ENCODE measurements around the gene FBXO27. TPM values are rescaled to one million over a fixed set of nuclear protein-coding genes. Genes with fewer than 3 reads are reported as not detected.

Gene FBXO27
- total RNA-seq, 1 donor from 2014 or later = 7.4 TPM

DNA sequence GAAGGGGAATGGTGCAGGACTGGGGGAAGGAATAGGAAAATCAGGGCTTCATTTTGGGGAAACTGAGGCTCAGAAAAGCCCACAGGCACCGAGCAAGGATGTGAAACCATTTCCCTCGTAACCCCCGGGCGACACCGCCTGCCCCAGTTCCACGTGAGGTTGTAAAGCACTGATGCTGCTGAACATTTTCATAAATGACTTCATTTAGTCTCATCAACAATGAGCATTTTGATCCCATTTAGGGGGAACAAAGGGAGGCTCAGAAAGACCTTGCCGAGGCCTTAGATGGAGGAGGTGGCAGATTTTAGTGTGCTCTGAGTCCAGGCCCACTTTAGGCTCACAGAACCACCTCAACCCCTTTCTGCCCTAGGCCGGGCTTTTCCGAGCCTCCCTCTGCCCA lies 20.5 kb upstream of the FBXO27 start:
- peaks cover 2% of the 10 kb centered on the region for H3K36me3 Mint-ChIP-seq (ENCODE audit: low read depth)
- DNase-seq (ENCODE audit: low spot score) = no peak
- H3K27me3 Mint-ChIP-seq (ENCODE audit: low read depth) = peaks cover 13% of the 10 kb centered on the region
- no peak overlapping the region for H3K27ac Mint-ChIP-seq (ENCODE audit: unreplicated experiment)
- peaks cover 6% of the 10 kb centered on the region for H3K9me3 Mint-ChIP-seq (ENCODE audit: low read depth)
- no peak overlapping the region for H3K4me3 Mint-ChIP-seq (ENCODE audit: unreplicated experiment)
- TF ChIP-seq, protein P1, sequence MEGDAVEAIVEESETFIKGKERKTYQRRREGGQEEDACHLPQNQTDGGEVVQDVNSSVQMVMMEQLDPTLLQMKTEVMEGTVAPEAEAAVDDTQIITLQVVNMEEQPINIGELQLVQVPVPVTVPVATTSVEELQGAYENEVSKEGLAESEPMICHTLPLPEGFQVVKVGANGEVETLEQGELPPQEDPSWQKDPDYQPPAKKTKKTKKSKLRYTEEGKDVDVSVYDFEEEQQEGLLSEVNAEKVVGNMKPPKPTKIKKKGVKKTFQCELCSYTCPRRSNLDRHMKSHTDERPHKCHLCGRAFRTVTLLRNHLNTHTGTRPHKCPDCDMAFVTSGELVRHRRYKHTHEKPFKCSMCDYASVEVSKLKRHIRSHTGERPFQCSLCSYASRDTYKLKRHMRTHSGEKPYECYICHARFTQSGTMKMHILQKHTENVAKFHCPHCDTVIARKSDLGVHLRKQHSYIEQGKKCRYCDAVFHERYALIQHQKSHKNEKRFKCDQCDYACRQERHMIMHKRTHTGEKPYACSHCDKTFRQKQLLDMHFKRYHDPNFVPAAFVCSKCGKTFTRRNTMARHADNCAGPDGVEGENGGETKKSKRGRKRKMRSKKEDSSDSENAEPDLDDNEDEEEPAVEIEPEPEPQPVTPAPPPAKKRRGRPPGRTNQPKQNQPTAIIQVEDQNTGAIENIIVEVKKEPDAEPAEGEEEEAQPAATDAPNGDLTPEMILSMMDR (IDR thresholded peaks at IDR 0.05) = no peak
- H3K4me1 Mint-ChIP-seq (ENCODE audit: low read depth) = no peaks in the 10 kb centered on the region

DNA sequence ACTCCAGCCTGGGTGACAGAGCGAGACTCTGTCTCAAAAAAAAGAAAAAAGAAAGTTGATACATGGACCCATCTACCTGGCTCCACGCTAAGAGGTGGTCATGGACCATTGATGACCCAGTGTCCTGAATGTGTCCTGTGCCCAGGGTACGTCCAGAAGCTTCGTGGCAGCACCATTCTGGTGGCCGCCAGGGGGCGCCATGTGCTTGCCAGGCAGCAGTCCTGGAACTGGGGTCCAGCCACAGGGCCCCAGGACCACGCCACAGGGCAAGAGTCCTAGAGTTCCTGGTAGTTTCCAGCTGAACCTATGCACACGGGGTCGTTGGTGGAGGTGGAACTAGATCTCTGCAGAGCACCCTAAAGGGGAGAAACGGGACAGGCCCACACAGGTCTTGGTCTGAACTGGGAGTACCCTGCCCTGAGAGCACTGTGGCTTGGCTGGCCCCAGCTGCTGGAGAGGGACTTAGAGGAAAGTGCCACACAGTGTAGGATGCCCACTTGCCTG lies 19.9 kb upstream of the FBXO27 start:
- H3K27ac Mint-ChIP-seq (ENCODE audit: unreplicated experiment) = no peak overlapping the region
- no peaks in the 10 kb centered on the region for H3K4me1 Mint-ChIP-seq (ENCODE audit: low read depth)
- H3K9me3 Mint-ChIP-seq (ENCODE audit: low read depth) = peaks cover 6% of the 10 kb centered on the region
- TF ChIP-seq, protein P1 (IDR thresholded peaks at IDR 0.05) = peak; percentile 86
- H3K27me3 Mint-ChIP-seq (ENCODE audit: low read depth) = peaks cover 17% of the 10 kb centered on the region
- no peak overlapping the region for H3K4me3 Mint-ChIP-seq (ENCODE audit: unreplicated experiment)
- H3K36me3 Mint-ChIP-seq (ENCODE audit: low read depth) = peaks cover 2% of the 10 kb centered on the region
- DNase-seq (ENCODE audit: low spot score) = peak; percentile 93

DNA sequence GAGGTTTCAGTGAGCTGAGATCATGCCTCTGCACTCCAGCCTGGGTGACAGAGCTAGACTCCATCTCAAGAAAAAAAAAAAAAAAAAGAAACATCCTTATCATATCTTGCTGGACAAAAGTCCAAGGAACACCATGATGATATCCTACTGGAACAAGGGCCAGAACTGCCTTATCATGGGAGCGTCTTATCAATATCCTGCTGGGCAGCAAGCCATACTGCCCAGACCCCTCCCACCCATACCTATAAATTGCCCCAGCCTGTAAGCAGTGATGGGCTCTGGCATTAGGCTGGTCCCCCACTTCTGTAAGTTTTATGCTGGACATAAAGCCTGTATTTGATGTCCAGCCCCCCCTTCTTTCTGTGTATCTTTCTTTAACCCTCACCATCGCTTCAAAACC lies 14.7 kb upstream of the FBXO27 start:
- Mint-ChIP-seq H3K36me3 (ENCODE audit: low read depth) (no peaks in the 10 kb centered on the region), H3K4me3 (ENCODE audit: unreplicated experiment) (no peak overlapping the region), H3K27me3 (ENCODE audit: low read depth) (peaks cover 33% of the 10 kb centered on the region), H3K4me1 (ENCODE audit: low read depth) (no peaks in the 10 kb centered on the region), H3K27ac (ENCODE audit: unreplicated experiment) (no peak overlapping the region), H3K9me3 (ENCODE audit: low read depth) (no peaks in the 10 kb centered on the region)
- TF ChIP-seq, protein P1 (IDR thresholded peaks at IDR 0.05) = no peak
- DNase-seq (ENCODE audit: low spot score) = no peak

DNA sequence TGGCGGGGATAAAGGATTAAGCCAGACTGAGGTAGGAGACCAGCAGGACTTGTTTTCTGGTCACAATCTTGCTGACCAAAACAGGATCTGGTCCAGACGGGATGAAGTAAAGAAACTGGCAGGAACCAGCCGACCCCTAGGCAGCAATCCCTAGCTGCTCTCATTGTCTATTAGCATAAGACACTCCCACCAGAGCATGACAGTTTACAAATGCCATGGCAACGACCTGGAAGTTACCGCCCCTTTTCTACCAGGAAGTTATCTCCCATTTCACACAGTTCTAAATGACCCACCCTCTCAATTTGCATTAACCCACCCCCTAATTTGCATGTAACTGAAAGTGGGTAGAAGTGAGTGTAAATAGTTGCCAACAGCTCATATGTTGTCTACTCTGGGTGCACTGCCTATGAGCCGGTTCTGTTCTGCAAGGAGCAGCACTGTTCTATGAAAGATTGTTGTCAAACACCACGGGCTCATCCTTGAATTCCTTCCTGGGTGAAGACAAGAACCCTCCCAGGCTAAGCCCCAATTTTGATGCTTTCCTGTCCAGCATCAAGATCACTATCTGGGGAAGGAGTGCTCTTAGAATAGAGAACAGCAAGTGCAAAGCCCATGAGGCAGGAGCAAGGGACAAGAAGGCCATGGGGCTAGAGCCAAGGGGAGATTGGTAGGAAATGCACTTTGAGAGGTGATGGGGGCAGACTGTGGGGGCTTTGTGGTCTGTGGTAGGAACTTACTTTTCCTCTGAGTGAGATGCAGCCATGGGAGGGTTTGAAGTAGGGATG lies 13.9 kb upstream of the FBXO27 start:
- H3K27ac Mint-ChIP-seq (ENCODE audit: unreplicated experiment) = no peak overlapping the region
- DNase-seq (ENCODE audit: low spot score) = no peak
- TF ChIP-seq, protein P1 (IDR thresholded peaks at IDR 0.05) = no peak
- H3K4me3 Mint-ChIP-seq (ENCODE audit: unreplicated experiment) = no peak overlapping the region
- H3K4me1 Mint-ChIP-seq (ENCODE audit: low read depth) = no peaks in the 10 kb centered on the region
- H3K36me3 Mint-ChIP-seq (ENCODE audit: low read depth) = no peaks in the 10 kb centered on the region
- H3K9me3 Mint-ChIP-seq (ENCODE audit: low read depth) = no peaks in the 10 kb centered on the region
- H3K27me3 Mint-ChIP-seq (ENCODE audit: low read depth) = peaks cover 31% of the 10 kb centered on the region

DNA sequence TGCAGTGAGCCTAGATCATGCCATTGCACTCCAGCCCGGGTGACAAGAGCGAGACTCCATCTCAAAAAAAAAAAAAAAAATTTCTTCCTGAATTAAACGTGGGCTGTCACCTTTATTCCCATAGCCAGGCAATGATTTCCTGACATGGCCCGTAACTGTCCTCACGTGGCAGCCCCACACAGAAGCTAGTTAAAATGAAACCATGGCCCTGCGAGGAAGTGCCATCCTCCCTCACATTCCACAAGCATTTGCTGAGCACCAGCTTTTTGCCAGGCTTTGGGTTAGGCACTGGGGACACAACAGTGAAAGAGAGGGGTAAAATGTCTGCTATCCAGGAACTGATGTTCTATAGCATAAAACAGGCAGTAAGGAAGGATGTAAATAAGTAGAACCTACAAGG lies 13.2 kb upstream of the FBXO27 start:
- Mint-ChIP-seq H3K27ac (ENCODE audit: unreplicated experiment) (peak overlapping the region; percentile 8), H3K9me3 (ENCODE audit: low read depth) (peaks cover 2% of the 10 kb centered on the region), H3K27me3 (ENCODE audit: low read depth) (peaks cover 27% of the 10 kb centered on the region), H3K4me3 (ENCODE audit: unreplicated experiment) (no peak overlapping the region), H3K36me3 (ENCODE audit: low read depth) (no peaks in the 10 kb centered on the region), H3K4me1 (ENCODE audit: low read depth) (no peaks in the 10 kb centered on the region)
- TF ChIP-seq, protein P1 (IDR thresholded peaks at IDR 0.05) = no peak
- DNase-seq (ENCODE audit: low spot score) = no peak

All from chondrocyte (in vitro differentiated cells).